HepG2 (cell line): Measurements from ENCODE around the gene MRPL36. TPM values are rescaled to one million over a fixed set of nuclear protein-coding genes. Genes with fewer than 3 reads are reported as not detected.
A peak's percentile ranks its signal among the peaks of the same experiment; 100 is the strongest.

Experiments used
- ATAC-seq: fragments of 200-7000 bp; cut with Tn5 transposase; 3 replicates; pipeline ENCODE4 v1.9.1; 2020; ENCODE audit warnings: mild to moderate bottlenecking, moderate library complexity
- BruUV-seq: library from RNA; stranded (reverse); fragments of 400-500 nt; replicated peaks from 2 replicates; lab custom pipeline; 2021; lab: Mats Ljungman, UMichigan
- CTCF ChIA-PET: fragments of 300-600 bp; formaldehyde crosslinking; extraction: SDS; loops from one replicate; lab custom pipeline; 2021; ENCODE audit warnings: low total read pairs, inconsistent platforms, low intra/inter-chr PET ratio; lab: Yijun Ruan, JAX
- POLR2A ChIA-PET: fragments of 350-600 bp; sonication (Branson Sonifier 250); formaldehyde crosslinking; loops from one replicate; lab custom pipeline; 2020; ENCODE audit warnings: antibody characterized with exemption, inconsistent platforms; lab: Yijun Ruan, JAX
- DNase-seq: peaks from one replicate; pipeline ENCODE4 v3.0.0-alpha.2; 2015; ENCODE audit warnings: low spot score
- FAIRE-seq: peaks from 3 replicates; lab custom pipeline; 2011; peaks lifted over from hg19 to GRCh38; lab: Jason Lieb, UNC
- H2AFZ ChIP-seq: one replicate; pipeline ENCODE4 v1.6.1; 2011; ENCODE audit warnings: low read length, inconsistent platforms
- H3K27ac ChIP-seq: fragments of 300-600 bp; 3 replicates; pipeline ENCODE4 v1.8.0; 2011; ENCODE audit warnings: mixed run types, mild to moderate bottlenecking, mixed read lengths, low read length, inconsistent platforms; ENCODE audit not compliant: insufficient read depth; ENCODE audit errors: extremely low read length
- H3K27me3 ChIP-seq, 2 experiments: fragments of 200-600 bp in 1 of 2; 2 replicates in 1 of 2; 3 replicates in 1 of 2; pipeline versions ENCODE4 v1.6.0 to v1.8.0; 2011; ENCODE audit warnings: low read length in 2 of 2, mild to moderate bottlenecking in 2 of 2, moderate library complexity in 2 of 2, inconsistent platforms in 1 of 2; ENCODE audit not compliant: insufficient read depth in 2 of 2, control insufficient read depth in 1 of 2
- H3K36me3 ChIP-seq, 2 experiments: fragments of 200-600 bp in 1 of 2; replicated peaks in 1 of 2; 2 replicates in 1 of 2; 3 replicates in 1 of 2; pipeline versions ENCODE4 v1.5.1 to v1.8.0; 2011; ENCODE audit warnings: low read length in 2 of 2, inconsistent platforms in 1 of 2; ENCODE audit not compliant: insufficient read depth in 2 of 2, control insufficient read depth in 1 of 2
- H3K4me1 ChIP-seq: 2 replicates; pipeline ENCODE4 v1.5.1; 2012; ENCODE audit warnings: low read length, inconsistent platforms; ENCODE audit not compliant: insufficient read depth
- H3K4me2 ChIP-seq: 2 replicates; pipeline ENCODE4 v1.6.0; 2011; ENCODE audit warnings: low read depth, low read length, inconsistent platforms
- H3K4me3 ChIP-seq, 3 experiments: fragments of 200-600 bp in 1 of 3; sonication (generic), shearing (Covaris generic) in 1 of 3; replicated peaks in 1 of 3; 2 replicates each; pipeline ENCODE4 v1.5.1; 2011 to 2016; ENCODE audit warnings: low read length in 3 of 3, inconsistent platforms in 2 of 3, low read depth in 2 of 3, mild to moderate bottlenecking in 2 of 3, control low read depth in 1 of 3, mixed read lengths in 1 of 3; ENCODE audit not compliant: insufficient read depth in 1 of 3
- H3K79me2 ChIP-seq: one replicate; pipeline ENCODE4 v1.6.1; 2011; ENCODE audit warnings: low read length, inconsistent platforms; ENCODE audit not compliant: insufficient read depth
- H3K9ac ChIP-seq: 2 replicates; pipeline ENCODE4 v1.6.0; 2011; ENCODE audit warnings: mild to moderate bottlenecking, low read depth, low read length, inconsistent platforms; ENCODE audit not compliant: insufficient read depth
- H3K9me3 ChIP-seq: 2 replicates; pipeline ENCODE4 v1.5.1; 2012; ENCODE audit warnings: mild to moderate bottlenecking, low read length
- H4K20me1 ChIP-seq: 2 replicates; pipeline ENCODE4 v1.6.0; 2011; ENCODE audit warnings: inconsistent platforms, mild to moderate bottlenecking, low read length, moderate library complexity; ENCODE audit not compliant: insufficient read depth
- AGO2 ChIP-seq: fragments of 200-400 bp; formaldehyde crosslinking; optimal IDR thresholded peaks from 2 replicates; pipeline ENCODE3; 2017; ENCODE audit warnings: mild to moderate bottlenecking, low read depth, low read length, moderate library complexity
- AKAP8 ChIP-seq: sonication (generic); formaldehyde crosslinking; IDR thresholded peaks from 2 replicates; pipeline ENCODE4 v1.5.1; 2020; ENCODE audit warnings: mild to moderate bottlenecking, missing genetic modification reagents
- JUNB ChIP-seq: sonication (generic); formaldehyde crosslinking; IDR thresholded peaks from 2 replicates; pipeline ENCODE4 v1.8.0; 2022; ENCODE audit warnings: missing genetic modification reagents, mild to moderate bottlenecking, borderline replicate concordance
- KAT7 ChIP-seq: IDR thresholded peaks from 2 replicates; pipeline ENCODE4 v1.6.1; 2018; ENCODE audit warnings: borderline replicate concordance, missing compliant biosample characterization
- MEIS1 ChIP-seq: sonication (generic); formaldehyde crosslinking; IDR thresholded peaks from 2 replicates; pipeline ENCODE4 v1.9.0; 2021; ENCODE audit warnings: mild to moderate bottlenecking, missing genetic modification reagents, moderate library complexity, borderline replicate concordance
- MTA3 ChIP-seq: sonication (generic); formaldehyde crosslinking; IDR thresholded peaks from 2 replicates; pipeline ENCODE4 v1.4.0; 2020; ENCODE audit warnings: missing genetic modification reagents
- RFXANK ChIP-seq: IDR thresholded peaks from 2 replicates; pipeline ENCODE4 v1.6.1; 2016
- ZNF263 ChIP-seq: sonication (generic); formaldehyde crosslinking; IDR thresholded peaks from 2 replicates; pipeline ENCODE4 v1.4.0; 2020; ENCODE audit warnings: missing genetic modification reagents
- ZNF496 ChIP-seq: sonication (generic); formaldehyde crosslinking; IDR thresholded peaks from 2 replicates; pipeline ENCODE4 v1.8.1; 2023; ENCODE audit warnings: mild to moderate bottlenecking, moderate library complexity, missing genetic modification reagents; ENCODE audit not compliant: insufficient replicate concordance
- ZNF552 ChIP-seq: sonication (generic); formaldehyde crosslinking; IDR thresholded peaks from 2 replicates; pipeline ENCODE4 v1.9.0; 2022; ENCODE audit warnings: missing genetic modification reagents, mild to moderate bottlenecking, borderline replicate concordance
- WGBS: methylation state at CpG from one replicate; pipeline ENCODE4 v1.1.6; 2017; ENCODE audit warnings: low lambda C conversion rate; 5-methylcytosine and 5-hydroxymethylcytosine counted together
- in situ Hi-C: cut with HindIII; loops from 2 replicates; pipeline ENCODE4 v1.10.0; 2017; ENCODE audit warnings: low pct_unique_long_range_greater_than_20kb; ENCODE audit not compliant: extremely low pct_ligation_motif_present
- intact Hi-C: fragments of 100-400 bp; cut with micrococcal nuclease; formaldehyde crosslinking; loops from one replicate; pipeline ENCODE4 v1.10.0; 2022; ENCODE audit not compliant: unreplicated experiment
- polyA plus RNA-seq, 8 experiments: library from polyadenylated mRNA; depleted of rRNA in 3 of 8; stranded (reverse) in 7 of 8; unstranded in 1 of 8; fragments of >200 nt; fragmentation: Illumina TruSeq in 4 of 8; extraction: Trizol in 4 of 8; gene quantifications; 2 replicates each; pipeline versions ENCODE4 v1.2.1 to v1.2.3, GENCODE V29; 2011 to 2016; ENCODE audit warnings: low read depth in 4 of 8, missing spikeins in 1 of 8, mixed read lengths in 1 of 8; ENCODE audit not compliant: insufficient read depth in 1 of 8
- total RNA-seq, 5 experiments: library from RNA; depleted of rRNA; stranded (reverse); fragments of >200 nt; fragmentation: Illumina TruSeq; extraction: Trizol; gene quantifications; 2 replicates each; pipeline ENCODE4 v1.2.3, GENCODE V29; 2016; ENCODE audit warnings: low read depth in 1 of 5

MRPL36 gene
- total and polyA plus RNA-seq, 2 of the 13 experiments (the other 11 are each of a cell fraction or from before 2014, with no cell fraction given): 71.3 to 113 TPM

- H3K4me3 ChIP-seq: no peak overlapping the region
- no peak for DNase-seq
- no TSS peak for BruUV-seq
- no peak overlapping the region for H3K9ac ChIP-seq
- H3K9me3 ChIP-seq: no peaks in the 10 kb centered on the region
- FAIRE-seq: no peak
- H3K4me1 ChIP-seq: peaks cover 37% of the 10 kb centered on the region
- no peak for TF ChIP-seq KAT7 (CRISPR knock-in tag)
- 0 out of 2 replicates have a peak, but pooled peaks have one; percentile 40 for TF ChIP-seq ZNF263 (CRISPR knock-in tag)
- TF ChIP-seq RFXANK (CRISPR knock-in tag): no peak
- TF ChIP-seq AKAP8 (CRISPR knock-in tag): 0 out of 2 replicates have a peak, but pooled peaks have one; percentile 26
- no peak for TF ChIP-seq MEIS1 (CRISPR knock-in tag)
- TF ChIP-seq ZNF552 (CRISPR knock-in tag): no peak
- no peak for TF ChIP-seq ZNF496 (CRISPR knock-in tag)
- TF ChIP-seq JUNB (CRISPR knock-in tag): no peak
- TF ChIP-seq AGO2: peak; percentile 36
- no peak for TF ChIP-seq MTA3 (CRISPR knock-in tag)
- POLR2A ChIA-PET: no interaction called here
- H2AFZ ChIP-seq: no peak overlapping the region
- no peaks in the 10 kb centered on the region; a peak in 1 of 5 replicates for H3K27me3 ChIP-seq
- H4K20me1 ChIP-seq: no peaks in the 10 kb centered on the region; the same call in 1 of the 2 replicates
- peaks cover 29% of the 10 kb centered on the region for H3K79me2 ChIP-seq
- WGBS: 96% methylated on average over 9 of the region's 18 CpGs
- in situ Hi-C loops (no loop called here), intact Hi-C loops (no loop called here)
- peaks cover 2 to 17% of the 10 kb centered on the region in 2 experiments; a peak in 3 of 5 replicates for H3K36me3 ChIP-seq
- ATAC-seq: no peak
- no peak overlapping the region for H3K27ac ChIP-seq
- no peak overlapping the region for H3K4me2 ChIP-seq
- CTCF ChIA-PET: no interaction called here
These were observed 2.4 kb downstream of the MRPL36 start for GRCh38 chr5:1797103-1797800.
